Epithelial cell of esophagus (primary cell): Measurements from ENCODE around the gene MB21D2.

Experiments
- DNase-seq: peaks from one replicate; pipeline ENCODE4 v3.0.0; 2010; ENCODE audit warnings: low read depth
- H3K4me3 ChIP-seq: 2 replicates; pipeline ENCODE4 v1.5.1; 2011; ENCODE audit warnings: mild to moderate bottlenecking, low read length, control low read depth
- CTCF ChIP-seq: IDR thresholded peaks from 2 replicates; pipeline ENCODE4 v1.5.1; 2011; ENCODE audit warnings: low read depth, mild to moderate bottlenecking, low read length, control low read depth, inconsistent platforms; ENCODE audit not compliant: insufficient read depth; ENCODE audit errors: missing control alignments

The MB21D2 gene

GRCh38 chr3:192817053-192817452 is 100.6 kb downstream of the MB21D2 start:
- DNase-seq: peak; percentile 71
- no peak overlapping the region for H3K4me3 ChIP-seq
- TF ChIP-seq CTCF: no peak

- no peak overlapping the region for H3K4me3 ChIP-seq
- DNase-seq: peak; percentile 66
- TF ChIP-seq CTCF: peak; percentile 69
Observed at GRCh38 chr3:192816351-192816750, 101.3 kb downstream of the MB21D2 start.

GRCh38 chr3:192812743-192813383 is 104.8 kb downstream of the MB21D2 start:
- DNase-seq: peak; percentile 70
- TF ChIP-seq CTCF: peak; percentile 72
- H3K4me3 ChIP-seq: no peak overlapping the region

GRCh38 chr3:192805711-192806110 is 111.9 kb downstream of the MB21D2 start:
- no peak overlapping the region for H3K4me3 ChIP-seq
- TF ChIP-seq CTCF: no peak
- no peak for DNase-seq

- TF ChIP-seq CTCF: no peak
- DNase-seq: no peak
- H3K4me3 ChIP-seq: no peak overlapping the region
Observed at GRCh38 chr3:192804502-192804901, 113.2 kb downstream of the MB21D2 start.

GRCh38 chr3:192802957-192803899 is 114.4 kb downstream of the MB21D2 start:
- peak; percentile 66 for DNase-seq
- no peak overlapping the region for H3K4me3 ChIP-seq
- peak; percentile 66 for TF ChIP-seq CTCF
